HepG2 (cell line): ENCODE results near the gene PDLIM7. TPM values are rescaled to one million over a fixed set of nuclear protein-coding genes. Genes with fewer than 3 reads are reported as not detected.

Experiments
- ARNT2 ChIP-seq: sonication (generic); formaldehyde crosslinking; IDR thresholded peaks from 2 replicates; pipeline ENCODE4 v1.8.0; 2022; ENCODE audit warnings: mild to moderate bottlenecking, low read depth, missing genetic modification reagents, moderate library complexity
- DNMT1 ChIP-seq: sonication (generic); formaldehyde crosslinking; IDR thresholded peaks from 2 replicates; pipeline ENCODE4 v1.5.1; 2020; ENCODE audit warnings: mild to moderate bottlenecking, missing genetic modification reagents
- FOXA1 ChIP-seq, 2 experiments: fragments of 450-650 bp in 1 of 2; sonication (generic) in 1 of 2; formaldehyde crosslinking in 1 of 2; IDR thresholded peaks; 2 replicates each; pipeline versions ENCODE4 v1.4.0 to v1.6.1; 2016 to 2020; ENCODE audit warnings: missing genetic modification reagents in 1 of 2
- GATA4 ChIP-seq: sonication (generic); IDR thresholded peaks from 2 replicates; pipeline ENCODE4 v1.6.1; 2016; ENCODE audit warnings: antibody characterized with exemption, low read depth, borderline replicate concordance
- HNRNPUL1 ChIP-seq: fragments of 200-400 bp; formaldehyde crosslinking; IDR thresholded peaks from 2 replicates; pipeline ENCODE4 v1.6.1; 2017; ENCODE audit warnings: low read depth, mild to moderate bottlenecking, low read length, moderate library complexity
- PAF1 ChIP-seq: IDR thresholded peaks from 2 replicates; pipeline ENCODE4 v1.6.1; 2016; ENCODE audit warnings: missing genetic modification reagents, missing compliant biosample characterization
- SAP130 ChIP-seq: IDR thresholded peaks from 2 replicates; pipeline ENCODE4 v1.6.1; 2016; ENCODE audit warnings: low read depth
- SIN3B ChIP-seq: fragments of 150-350 bp; IDR thresholded peaks from 2 replicates; pipeline ENCODE4 v1.6.1; 2014; ENCODE audit warnings: low read length
- SIX1 ChIP-seq: sonication (generic); formaldehyde crosslinking; IDR thresholded peaks from 2 replicates; pipeline ENCODE4 v1.4.0; 2020; ENCODE audit warnings: missing genetic modification reagents, borderline replicate concordance
- ZNF225 ChIP-seq: sonication (generic); formaldehyde crosslinking; IDR thresholded peaks from 2 replicates; pipeline ENCODE4 v1.4.0; 2020; ENCODE audit warnings: mild to moderate bottlenecking, missing genetic modification reagents
- ZNF296 ChIP-seq: sonication (generic); formaldehyde crosslinking; conservative IDR thresholded peaks from 2 replicates; pipeline ENCODE4 v1.5.0; 2020; ENCODE audit warnings: mild to moderate bottlenecking, missing genetic modification reagents
- ZNF33B ChIP-seq: sonication (generic); formaldehyde crosslinking; IDR thresholded peaks from 2 replicates; pipeline ENCODE4 v1.5.1; 2020; ENCODE audit warnings: mild to moderate bottlenecking, missing genetic modification reagents
- polyA plus RNA-seq, 8 experiments: library from polyadenylated mRNA; depleted of rRNA in 3 of 8; stranded (reverse) in 7 of 8; unstranded in 1 of 8; fragments of >200 nt; fragmentation: Illumina TruSeq in 4 of 8; extraction: Trizol in 4 of 8; gene quantifications; 2 replicates each; pipeline versions ENCODE4 v1.2.1 to v1.2.3, GENCODE V29; 2011 to 2016; ENCODE audit warnings: low read depth in 4 of 8, missing spikeins in 1 of 8, mixed read lengths in 1 of 8; ENCODE audit not compliant: insufficient read depth in 1 of 8
- total RNA-seq, 5 experiments: library from RNA; depleted of rRNA; stranded (reverse); fragments of >200 nt; fragmentation: Illumina TruSeq; extraction: Trizol; gene quantifications; 2 replicates each; pipeline ENCODE4 v1.2.3, GENCODE V29; 2016; ENCODE audit warnings: low read depth in 1 of 5
- TF ChIP-seq, protein P1 (sequence below): sonication (generic); formaldehyde crosslinking; IDR thresholded peaks from 2 replicates; pipeline ENCODE4 v1.4.0; 2020; ENCODE audit warnings: missing genetic modification reagents
- TF ChIP-seq, protein P2 (sequence below): sonication (generic); formaldehyde crosslinking; IDR thresholded peaks from 2 replicates; pipeline ENCODE4 v1.4.0; 2020; ENCODE audit warnings: missing genetic modification reagents
- TF ChIP-seq, protein P3 (sequence below): sonication (generic); formaldehyde crosslinking; IDR thresholded peaks from 2 replicates; pipeline ENCODE4 v1.4.0; 2020; ENCODE audit warnings: mild to moderate bottlenecking, missing genetic modification reagents
- TF ChIP-seq, protein P4 (sequence below): sonication (generic); formaldehyde crosslinking; IDR thresholded peaks from 2 replicates; pipeline ENCODE4 v1.4.0; 2020; ENCODE audit warnings: missing genetic modification reagents

The PDLIM7 gene
- total and polyA plus RNA-seq, 2 of the 13 experiments (the other 11 are each of a cell fraction or from before 2014, with no cell fraction given) = 21.1 to 31.3 TPM

DNA sequence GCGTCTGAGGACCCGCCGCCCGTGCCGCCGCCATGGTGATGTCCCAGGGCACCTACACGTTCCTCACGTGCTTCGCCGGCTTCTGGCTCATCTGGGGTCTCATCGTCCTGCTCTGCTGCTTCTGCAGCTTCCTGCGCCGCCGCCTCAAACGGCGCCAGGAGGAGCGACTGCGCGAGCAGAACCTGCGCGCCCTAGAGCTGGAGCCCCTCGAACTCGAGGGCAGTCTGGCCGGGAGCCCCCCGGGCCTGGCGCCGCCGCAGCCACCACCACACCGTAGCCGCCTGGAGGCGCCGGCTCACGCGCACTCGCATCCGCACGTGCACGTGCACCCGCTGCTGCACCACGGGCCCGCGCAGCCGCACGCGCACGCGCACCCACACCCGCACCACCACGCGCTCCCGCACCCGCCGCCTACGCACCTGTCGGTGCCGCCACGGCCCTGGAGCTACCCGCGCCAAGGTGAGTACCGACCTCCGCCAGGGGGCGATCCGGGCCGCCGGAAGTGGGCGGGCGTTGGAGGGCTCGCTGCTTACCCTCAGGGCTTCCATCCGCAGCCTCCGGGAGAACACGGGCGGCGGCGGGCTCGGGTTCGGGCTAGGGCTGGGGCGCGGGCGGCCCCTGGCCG is 42.3 kb downstream of the PDLIM7 start (continued):
- TF ChIP-seq, protein P1, sequence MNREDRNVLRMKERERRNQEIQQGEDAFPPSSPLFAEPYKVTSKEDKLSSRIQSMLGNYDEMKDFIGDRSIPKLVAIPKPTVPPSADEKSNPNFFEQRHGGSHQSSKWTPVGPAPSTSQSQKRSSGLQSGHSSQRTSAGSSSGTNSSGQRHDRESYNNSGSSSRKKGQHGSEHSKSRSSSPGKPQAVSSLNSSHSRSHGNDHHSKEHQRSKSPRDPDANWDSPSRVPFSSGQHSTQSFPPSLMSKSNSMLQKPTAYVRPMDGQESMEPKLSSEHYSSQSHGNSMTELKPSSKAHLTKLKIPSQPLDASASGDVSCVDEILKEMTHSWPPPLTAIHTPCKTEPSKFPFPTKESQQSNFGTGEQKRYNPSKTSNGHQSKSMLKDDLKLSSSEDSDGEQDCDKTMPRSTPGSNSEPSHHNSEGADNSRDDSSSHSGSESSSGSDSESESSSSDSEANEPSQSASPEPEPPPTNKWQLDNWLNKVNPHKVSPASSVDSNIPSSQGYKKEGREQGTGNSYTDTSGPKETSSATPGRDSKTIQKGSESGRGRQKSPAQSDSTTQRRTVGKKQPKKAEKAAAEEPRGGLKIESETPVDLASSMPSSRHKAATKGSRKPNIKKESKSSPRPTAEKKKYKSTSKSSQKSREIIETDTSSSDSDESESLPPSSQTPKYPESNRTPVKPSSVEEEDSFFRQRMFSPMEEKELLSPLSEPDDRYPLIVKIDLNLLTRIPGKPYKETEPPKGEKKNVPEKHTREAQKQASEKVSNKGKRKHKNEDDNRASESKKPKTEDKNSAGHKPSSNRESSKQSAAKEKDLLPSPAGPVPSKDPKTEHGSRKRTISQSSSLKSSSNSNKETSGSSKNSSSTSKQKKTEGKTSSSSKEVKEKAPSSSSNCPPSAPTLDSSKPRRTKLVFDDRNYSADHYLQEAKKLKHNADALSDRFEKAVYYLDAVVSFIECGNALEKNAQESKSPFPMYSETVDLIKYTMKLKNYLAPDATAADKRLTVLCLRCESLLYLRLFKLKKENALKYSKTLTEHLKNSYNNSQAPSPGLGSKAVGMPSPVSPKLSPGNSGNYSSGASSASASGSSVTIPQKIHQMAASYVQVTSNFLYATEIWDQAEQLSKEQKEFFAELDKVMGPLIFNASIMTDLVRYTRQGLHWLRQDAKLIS (CRISPR knock-in tag) = no peak
- TF ChIP-seq, protein P2, sequence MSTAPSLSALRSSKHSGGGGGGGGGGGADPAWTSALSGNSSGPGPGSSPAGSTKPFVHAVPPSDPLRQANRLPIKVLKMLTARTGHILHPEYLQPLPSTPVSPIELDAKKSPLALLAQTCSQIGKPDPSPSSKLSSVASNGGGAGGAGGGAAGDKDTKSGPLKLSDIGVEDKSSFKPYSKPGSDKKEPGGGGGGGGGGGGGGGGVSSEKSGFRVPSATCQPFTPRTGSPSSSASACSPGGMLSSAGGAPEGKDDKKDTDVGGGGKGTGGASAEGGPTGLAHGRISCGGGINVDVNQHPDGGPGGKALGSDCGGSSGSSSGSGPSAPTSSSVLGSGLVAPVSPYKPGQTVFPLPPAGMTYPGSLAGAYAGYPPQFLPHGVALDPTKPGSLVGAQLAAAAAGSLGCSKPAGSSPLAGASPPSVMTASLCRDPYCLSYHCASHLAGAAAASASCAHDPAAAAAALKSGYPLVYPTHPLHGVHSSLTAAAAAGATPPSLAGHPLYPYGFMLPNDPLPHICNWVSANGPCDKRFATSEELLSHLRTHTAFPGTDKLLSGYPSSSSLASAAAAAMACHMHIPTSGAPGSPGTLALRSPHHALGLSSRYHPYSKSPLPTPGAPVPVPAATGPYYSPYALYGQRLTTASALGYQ = no peak
- TF ChIP-seq, protein P3, sequence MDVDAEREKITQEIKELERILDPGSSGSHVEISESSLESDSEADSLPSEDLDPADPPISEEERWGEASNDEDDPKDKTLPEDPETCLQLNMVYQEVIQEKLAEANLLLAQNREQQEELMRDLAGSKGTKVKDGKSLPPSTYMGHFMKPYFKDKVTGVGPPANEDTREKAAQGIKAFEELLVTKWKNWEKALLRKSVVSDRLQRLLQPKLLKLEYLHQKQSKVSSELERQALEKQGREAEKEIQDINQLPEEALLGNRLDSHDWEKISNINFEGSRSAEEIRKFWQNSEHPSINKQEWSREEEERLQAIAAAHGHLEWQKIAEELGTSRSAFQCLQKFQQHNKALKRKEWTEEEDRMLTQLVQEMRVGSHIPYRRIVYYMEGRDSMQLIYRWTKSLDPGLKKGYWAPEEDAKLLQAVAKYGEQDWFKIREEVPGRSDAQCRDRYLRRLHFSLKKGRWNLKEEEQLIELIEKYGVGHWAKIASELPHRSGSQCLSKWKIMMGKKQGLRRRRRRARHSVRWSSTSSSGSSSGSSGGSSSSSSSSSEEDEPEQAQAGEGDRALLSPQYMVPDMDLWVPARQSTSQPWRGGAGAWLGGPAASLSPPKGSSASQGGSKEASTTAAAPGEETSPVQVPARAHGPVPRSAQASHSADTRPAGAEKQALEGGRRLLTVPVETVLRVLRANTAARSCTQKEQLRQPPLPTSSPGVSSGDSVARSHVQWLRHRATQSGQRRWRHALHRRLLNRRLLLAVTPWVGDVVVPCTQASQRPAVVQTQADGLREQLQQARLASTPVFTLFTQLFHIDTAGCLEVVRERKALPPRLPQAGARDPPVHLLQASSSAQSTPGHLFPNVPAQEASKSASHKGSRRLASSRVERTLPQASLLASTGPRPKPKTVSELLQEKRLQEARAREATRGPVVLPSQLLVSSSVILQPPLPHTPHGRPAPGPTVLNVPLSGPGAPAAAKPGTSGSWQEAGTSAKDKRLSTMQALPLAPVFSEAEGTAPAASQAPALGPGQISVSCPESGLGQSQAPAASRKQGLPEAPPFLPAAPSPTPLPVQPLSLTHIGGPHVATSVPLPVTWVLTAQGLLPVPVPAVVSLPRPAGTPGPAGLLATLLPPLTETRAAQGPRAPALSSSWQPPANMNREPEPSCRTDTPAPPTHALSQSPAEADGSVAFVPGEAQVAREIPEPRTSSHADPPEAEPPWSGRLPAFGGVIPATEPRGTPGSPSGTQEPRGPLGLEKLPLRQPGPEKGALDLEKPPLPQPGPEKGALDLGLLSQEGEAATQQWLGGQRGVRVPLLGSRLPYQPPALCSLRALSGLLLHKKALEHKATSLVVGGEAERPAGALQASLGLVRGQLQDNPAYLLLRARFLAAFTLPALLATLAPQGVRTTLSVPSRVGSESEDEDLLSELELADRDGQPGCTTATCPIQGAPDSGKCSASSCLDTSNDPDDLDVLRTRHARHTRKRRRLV (CRISPR knock-in tag) = no peak
- no peak for TF ChIP-seq HNRNPUL1
- 0 out of 2 replicates have a peak, but pooled peaks have one; percentile 20 for TF ChIP-seq ZNF296 (CRISPR knock-in tag)
- no peak for TF ChIP-seq FOXA1 (IDR thresholded peaks at IDR 0.05)
- TF ChIP-seq FOXA1 (CRISPR knock-in tag; IDR thresholded peaks at IDR 0.05) = peak; percentile 27
- TF ChIP-seq SIN3B = no peak
- TF ChIP-seq ZNF33B = 0 out of 2 replicates have a peak, but pooled peaks have one; percentile 72
- 0 out of 2 replicates have a peak, but pooled peaks have one; percentile 51 for TF ChIP-seq ZNF225 (CRISPR knock-in tag)
- no peak for TF ChIP-seq SIX1 (CRISPR knock-in tag)
- peak; percentile 95 for TF ChIP-seq ARNT2
- TF ChIP-seq PAF1 (CRISPR knock-in tag) = no peak
- TF ChIP-seq SAP130 (CRISPR knock-in tag) = peak; percentile 87
- peak; percentile 54 for TF ChIP-seq DNMT1
- no peak for TF ChIP-seq GATA4
- TF ChIP-seq, protein P4, sequence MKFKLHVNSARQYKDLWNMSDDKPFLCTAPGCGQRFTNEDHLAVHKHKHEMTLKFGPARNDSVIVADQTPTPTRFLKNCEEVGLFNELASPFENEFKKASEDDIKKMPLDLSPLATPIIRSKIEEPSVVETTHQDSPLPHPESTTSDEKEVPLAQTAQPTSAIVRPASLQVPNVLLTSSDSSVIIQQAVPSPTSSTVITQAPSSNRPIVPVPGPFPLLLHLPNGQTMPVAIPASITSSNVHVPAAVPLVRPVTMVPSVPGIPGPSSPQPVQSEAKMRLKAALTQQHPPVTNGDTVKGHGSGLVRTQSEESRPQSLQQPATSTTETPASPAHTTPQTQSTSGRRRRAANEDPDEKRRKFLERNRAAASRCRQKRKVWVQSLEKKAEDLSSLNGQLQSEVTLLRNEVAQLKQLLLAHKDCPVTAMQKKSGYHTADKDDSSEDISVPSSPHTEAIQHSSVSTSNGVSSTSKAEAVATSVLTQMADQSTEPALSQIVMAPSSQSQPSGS (CRISPR knock-in tag) = no peak; the same call in 1 of the 2 replicates
